Stimulated activated CD8-positive, alpha-beta memory T cell treated with anti-CD3 and anti-CD28 coated beads, Interleukin-2, amount 100 ng/mL, for 48 hours (primary cell): ENCODE data around the gene MFAP3L.

ENCODE experiments used
- DNase-seq, 2 donors: peaks; one replicate each; pipeline ENCODE4 v3.0.0-alpha.2; 2020; ENCODE audit warnings: low read depth in 2 of 2

Gene MFAP3L

DNA sequence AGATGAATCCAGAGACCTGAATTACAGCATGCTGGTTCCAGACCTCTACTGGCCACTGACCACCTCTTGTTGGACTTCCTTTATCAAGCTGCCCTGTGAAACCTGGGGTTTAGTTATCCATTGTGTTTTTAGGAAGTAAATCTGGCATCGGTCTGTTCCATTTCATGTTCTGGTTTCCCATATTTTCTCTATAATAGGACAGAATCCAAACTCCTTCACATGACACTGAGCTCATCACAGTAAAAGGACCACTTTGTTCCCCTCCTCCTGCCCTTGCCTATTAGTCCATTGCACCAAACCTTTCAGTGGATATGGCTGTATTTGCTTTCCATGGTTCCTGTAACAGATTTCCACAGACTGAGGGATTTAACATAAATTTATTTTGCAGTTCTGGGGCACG lies 4.0 kb downstream of the MFAP3L start:
- no peak for DNase-seq

DNA sequence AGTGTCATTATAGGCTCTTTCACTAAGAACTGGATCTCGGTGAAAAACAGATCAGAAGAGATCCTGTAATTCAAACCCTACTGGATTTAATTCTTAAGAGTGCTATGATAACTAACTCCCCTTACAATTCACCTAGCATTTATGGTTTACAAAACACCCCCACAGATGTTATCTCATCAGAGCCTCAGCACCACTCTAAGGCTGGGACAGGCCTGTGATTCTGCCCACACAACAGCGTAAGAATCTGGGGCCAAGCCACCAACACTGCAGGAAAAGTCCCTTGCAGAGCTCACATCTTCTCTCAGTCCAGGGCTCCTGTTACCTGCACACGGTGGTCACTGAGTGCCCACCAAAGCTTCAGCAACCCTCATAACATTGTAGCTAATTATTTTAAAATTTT lies 8.9 kb downstream of the MFAP3L start:
- DNase-seq: no peak

DNA sequence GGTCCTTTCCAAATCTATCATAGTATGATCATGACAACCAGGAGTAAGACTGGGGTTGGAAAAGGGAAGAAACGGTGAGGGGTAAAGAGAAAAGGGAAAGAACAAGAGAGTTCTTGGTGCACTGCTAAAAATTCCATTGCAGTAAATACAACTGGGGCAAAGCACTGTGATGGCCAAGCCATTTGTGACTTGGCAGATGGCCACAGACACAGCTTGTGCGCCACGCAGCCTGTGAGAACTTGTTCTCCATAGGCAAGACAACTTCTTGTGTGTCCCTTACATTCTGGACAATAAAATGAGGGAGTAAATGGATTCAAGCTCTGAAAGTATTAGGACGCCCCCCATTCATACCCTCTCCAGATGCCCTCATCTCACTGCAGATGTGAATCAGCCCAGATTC lies 10.9 kb downstream of the MFAP3L start:
- DNase-seq: no peak

DNA sequence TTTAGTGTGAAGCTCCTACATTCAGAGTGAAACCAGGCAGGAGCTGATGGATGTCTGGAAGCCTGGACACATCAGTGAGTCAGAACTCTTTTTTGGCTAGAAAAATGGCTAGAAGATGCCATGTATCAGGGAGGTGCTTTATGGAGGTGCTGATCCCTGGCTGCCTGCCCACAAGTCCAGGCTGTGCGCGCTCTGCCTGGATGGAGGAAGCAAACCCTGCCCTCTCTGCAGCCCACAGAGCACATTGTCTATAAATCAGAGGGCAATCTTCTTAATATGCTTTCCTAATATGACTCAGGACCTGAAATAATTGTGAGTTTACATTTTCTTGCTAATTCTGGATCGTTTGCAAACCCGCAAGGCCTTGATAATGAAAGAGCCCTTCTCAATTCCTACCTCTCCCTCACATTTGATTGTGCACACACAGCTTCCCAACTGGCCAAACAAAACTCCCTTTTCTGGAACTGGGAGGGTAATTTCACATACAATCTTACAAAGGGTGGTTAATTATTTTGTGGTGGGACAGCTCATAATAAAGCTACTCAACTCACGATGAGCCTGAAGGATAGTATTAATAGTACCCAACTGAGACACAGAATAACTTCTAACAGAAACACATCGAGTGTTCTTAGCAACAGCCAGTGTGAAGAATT lies 11.7 kb downstream of the MFAP3L start:
- no peak for DNase-seq

DNA sequence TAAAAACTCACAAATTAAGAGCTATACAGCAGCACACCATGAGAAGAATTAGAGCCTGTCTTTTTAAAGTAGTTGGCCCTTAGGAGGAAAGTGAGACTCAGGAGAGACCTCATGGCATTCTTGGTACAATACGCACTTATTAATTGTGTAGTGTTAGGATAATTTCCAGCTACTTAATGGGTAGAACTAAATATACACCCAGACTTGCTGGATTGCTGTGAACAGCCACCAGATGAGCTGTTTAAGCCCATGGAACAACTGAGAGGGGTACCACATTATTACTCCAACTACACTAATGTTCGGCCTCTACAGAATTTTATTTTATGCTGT lies 13.6 kb downstream of the MFAP3L start:
- no peak for DNase-seq

DNA sequence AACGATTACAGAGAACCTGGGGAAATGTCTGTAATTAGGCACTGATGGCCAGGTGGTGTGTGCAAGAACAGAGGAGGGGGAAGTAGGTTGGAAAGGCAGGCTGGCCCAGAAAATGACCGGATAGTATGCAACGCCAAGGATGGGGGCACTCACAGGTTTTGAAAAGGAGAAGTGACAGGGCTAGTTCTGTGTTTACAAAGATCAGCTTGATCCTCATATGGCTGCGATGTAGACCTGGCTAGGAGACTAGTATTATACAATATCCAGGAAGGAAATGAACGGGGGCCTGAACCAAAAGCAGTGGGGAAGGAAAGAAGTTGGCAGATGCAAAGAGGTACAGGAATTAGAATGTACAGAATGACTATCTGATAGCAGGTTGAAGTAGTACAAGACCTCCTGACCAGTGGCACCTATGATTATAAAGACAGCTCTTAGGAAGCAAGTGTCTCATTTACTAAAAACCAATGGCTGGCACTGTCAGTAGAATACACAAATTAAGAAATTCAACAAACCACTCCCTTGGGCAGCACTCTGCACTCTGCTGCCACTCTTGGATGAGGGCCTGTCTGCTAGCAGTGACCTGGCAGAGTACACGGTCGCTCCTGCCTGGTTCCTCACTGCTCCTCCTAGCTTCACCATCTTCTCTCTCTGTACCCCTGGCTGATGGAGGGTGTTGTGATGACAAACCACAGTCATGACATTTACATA lies 14.1 kb downstream of the MFAP3L start:
- no peak for DNase-seq

DNA sequence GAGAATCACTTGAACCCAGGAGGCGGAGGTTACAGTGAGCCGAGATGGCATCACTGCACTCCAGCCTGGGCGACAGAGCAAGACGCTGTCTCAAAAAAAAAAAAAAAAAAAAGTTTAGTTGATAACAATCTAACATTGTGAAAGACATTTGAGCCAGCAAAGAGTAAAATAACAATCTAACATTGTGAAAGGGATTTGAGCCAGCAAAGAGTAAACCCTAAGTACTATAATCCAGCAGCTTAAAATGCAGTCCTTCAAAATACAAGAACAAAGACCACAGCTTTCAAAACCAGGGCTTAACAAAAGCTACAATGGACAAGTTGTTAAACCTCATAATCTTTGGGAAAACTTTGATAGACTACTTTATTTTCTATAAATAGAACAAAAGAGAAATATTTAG lies 16.9 kb downstream of the MFAP3L start:
- no peak for DNase-seq

DNA sequence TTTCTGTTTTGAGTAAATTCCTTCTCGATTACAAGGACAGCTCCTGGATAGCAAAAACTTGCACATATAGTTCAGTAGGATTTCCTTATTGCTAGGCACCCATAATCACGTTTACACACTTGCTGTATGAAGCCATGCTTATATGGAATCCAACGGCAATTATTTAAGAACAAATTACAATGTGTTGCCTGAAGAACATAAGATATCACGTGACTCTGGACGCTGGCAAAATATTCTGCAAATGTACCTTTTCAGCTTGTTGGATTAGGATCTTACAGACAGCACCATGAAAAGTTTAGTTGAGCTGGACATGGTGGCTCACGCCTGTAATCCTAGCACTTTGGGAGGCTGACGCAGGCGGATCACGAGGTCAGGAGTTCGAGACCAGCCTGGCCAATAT lies 17.4 kb downstream of the MFAP3L start:
- no peak for DNase-seq

DNA sequence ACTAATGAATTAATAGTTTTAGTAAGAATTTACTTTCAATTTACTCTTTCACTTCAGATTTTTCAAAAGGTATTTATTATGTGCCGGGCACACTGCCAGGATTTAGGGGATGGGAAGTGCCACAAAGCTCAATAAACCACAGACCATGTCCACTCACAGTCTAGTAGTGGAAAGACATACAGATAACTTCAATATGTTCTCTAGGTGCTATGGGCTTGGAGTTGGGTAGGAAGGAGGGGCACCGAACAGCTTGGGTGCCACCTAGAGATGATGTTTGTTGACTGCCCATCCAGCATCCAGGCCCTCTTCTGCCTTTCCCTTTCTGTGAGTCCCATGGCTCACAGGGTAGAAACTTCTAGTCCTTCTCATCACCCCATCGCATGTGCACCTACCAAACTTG lies 17.8 kb downstream of the MFAP3L start:
- DNase-seq: no peak

DNA sequence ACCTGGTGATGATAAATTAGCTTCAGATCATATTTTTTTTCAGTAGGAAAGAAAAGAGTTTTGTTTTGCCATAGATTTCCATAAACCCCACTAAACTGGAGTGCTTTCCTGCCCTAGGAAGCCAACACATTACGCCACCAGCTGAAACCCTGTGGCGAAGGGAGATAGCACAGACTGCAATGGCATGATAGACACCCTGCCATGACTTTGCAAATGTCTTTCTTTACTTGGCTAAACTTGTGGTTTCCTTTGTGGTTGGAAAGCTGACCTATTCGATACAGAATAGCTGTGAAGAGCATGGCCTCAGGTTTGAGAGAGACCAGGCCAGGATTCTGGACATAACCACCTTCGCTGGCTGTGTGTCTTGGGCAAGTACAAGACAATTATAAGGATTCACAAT lies 19.1 kb downstream of the MFAP3L start:
- no peak for DNase-seq

DNA sequence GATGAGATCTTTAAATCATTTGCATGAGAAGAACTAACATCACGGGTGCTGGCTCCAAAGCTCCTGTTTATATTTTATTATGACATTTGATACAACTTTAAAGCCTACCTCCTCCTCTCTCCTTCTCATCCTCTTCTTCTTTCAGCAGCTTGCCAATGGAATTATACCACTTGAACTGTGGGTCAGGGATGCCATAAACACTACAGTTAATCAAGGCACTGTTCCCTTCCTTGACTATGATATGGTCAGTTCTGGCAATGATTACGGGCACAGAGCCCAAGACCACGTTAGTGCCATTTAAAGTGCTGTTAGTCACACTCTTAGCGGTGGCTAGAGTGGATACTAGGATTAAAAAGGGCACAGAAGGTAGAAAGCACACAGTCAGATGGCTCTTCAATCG lies 20.7 kb downstream of the MFAP3L start:
- DNase-seq: no peak

DNA sequence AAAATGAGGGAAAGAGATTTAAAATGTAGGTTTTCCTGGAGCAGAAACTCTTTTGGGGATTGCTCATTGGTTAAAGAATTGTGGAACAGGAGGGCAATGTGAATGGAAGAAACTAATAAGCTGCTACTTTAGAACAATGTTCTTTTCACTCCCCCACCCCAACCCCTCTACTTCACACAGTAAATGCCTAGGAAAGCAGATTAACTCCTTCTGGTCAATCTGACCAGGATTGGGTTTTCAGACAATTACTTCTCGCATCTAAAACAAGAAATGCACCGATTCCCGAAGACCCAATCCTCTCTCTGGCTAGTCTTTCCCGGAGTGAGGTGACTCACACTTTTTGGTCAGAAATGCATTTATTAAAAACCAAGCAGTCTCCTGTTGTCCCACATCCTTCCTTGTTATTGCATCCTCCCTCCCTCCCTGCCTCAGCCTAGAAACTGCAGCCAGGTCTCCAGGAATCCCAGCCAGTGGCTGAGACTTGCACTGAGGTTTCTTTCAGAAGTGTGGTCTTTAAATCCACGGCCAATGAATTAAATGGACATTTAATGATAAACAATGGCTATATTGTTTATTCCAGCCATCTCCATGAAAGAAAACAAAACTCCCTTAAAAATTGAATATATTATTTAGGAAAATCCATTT lies 21.4 kb downstream of the MFAP3L start:
- no peak for DNase-seq

DNA sequence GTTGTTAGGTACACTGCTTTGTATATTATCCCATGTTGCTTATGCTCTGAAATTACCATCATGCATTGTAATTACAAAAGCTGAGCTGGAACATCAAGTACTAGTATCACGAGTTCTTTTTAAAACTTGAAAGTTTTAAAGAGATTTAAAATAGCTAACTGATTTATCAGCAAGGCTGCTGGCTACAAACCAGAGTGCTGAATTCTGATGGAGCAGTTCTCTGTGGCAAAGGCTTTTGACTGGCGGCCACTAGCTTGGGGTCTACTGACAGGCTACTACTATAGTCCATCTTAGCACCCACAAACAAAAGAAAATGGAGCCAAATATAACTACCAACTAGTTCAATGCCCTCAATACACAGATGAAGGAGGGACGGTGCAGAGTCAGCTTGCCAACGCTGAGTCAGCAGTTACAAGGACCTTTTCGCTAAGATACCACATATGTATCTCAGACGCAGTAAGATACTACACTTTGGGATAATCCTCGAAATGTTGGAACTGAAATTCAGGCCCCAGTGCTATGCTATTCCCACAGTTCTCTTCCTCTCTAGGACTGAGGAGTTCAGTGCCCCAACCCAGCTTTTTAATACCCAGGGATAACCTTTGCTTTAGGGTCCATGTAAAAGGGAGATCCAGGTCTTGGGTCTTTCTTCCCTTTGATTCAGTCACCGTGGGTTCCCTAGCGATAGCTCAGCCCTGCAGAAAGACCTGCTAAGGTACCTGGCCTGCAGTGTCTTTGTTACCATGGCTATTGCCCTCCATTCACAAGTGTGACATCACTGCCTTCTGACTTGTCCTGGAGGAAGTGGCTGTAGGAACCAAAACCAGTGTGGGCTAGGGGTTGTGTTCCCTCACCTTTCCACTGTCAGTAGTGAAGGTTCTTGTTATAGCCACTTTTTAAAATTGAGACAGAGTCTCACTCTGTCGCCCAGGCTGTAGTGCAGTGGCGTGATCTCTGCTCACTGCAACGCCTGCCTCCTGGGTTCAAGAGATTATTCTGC lies 22.8 kb downstream of the MFAP3L start:
- no peak for DNase-seq

DNA sequence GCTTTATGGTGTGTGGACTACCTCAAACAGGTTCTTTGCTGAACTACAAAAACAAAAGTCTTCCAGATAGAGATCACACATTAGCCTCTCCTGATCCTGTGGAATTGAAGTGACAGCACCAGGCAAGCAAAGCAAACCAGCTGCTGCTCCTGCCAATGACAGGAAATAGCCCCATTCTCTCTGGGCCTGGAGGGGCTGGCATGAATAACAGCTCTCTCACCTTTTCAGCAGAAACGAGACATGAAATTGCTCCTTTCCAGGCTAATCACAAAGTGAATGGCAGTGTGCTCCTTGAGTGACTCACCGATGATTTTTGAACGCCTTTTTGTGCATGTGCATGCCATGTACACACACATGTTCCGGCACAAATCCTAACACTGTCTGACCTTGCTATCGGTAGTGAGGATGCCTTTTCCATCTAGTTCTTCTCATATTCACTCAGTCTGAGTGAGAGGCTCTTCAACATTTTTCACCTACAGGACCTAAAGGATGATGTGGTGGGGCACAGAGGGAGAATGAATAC lies 24.4 kb downstream of the MFAP3L start:
- no peak for DNase-seq

DNA sequence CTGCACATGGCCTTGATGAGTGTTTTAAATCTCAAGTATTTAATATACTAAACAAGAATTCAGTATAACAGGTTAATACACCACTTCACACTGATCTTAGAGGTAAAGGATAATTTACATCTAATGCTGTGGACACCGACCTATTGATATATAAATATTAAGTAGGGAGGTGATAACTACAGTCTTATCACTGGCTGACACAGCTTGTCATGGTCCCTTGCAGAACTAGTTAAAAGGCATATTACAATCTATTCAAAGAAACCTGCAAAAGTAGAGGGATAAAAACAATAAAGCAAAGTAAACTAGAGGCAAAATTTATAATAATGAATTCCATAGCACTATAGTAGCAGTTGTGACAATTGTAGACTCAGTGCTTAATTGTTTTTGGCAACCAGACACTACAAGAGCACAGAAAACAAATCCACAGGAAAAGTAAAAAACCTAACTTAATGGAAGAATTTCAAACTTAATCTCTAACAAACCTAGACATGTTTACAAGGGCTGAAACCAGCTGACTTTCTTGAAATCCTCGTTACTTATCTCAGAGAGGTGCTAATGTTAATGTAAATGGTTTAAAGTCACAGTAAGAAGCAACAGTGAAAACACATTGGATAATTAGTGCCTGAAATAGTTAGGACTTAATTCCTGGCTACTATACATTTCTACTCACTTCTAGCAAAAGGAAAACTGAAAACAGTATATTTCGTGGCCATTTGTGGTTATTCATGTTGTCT lies 25.0 kb downstream of the MFAP3L start:
- DNase-seq: no peak

DNA sequence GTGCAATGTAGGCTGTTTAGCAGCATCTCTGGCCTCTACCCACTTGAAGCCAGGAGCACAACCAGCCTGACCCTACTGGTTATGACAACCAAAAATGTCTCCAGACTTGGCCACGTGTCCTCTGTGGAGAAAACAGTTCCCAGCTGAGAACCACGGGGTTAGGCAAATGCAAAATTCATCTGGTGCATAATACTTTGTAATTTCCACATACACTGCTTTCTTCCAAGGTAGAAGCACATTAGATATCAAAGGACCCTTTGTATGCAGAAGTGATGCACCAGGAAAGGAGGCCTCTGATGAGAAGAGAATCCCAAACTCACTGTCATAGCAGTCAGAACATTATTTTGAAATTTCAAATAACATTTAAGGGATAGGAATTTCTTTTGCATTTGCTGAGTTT lies 26.3 kb downstream of the MFAP3L start:
- DNase-seq: no peak

DNA sequence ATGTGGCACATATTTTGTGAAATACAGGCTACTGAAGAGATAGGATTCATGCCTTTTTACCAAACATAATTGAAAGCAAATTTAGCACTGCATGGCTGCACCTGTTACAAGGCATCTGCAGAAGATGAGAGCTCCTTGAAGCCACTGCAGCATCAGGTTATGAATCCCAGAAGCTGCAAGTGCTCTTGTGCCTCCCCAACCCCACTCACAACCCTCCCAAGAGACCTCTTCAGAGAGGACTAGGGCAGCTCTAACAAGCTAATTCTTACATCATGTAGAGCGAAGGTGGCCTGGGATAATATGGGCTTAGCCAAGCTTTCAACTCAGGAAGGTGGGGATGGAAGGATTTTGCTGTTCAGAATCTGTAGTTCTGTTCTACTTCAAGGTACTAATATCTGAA lies 27.2 kb downstream of the MFAP3L start:
- no peak for DNase-seq

DNA sequence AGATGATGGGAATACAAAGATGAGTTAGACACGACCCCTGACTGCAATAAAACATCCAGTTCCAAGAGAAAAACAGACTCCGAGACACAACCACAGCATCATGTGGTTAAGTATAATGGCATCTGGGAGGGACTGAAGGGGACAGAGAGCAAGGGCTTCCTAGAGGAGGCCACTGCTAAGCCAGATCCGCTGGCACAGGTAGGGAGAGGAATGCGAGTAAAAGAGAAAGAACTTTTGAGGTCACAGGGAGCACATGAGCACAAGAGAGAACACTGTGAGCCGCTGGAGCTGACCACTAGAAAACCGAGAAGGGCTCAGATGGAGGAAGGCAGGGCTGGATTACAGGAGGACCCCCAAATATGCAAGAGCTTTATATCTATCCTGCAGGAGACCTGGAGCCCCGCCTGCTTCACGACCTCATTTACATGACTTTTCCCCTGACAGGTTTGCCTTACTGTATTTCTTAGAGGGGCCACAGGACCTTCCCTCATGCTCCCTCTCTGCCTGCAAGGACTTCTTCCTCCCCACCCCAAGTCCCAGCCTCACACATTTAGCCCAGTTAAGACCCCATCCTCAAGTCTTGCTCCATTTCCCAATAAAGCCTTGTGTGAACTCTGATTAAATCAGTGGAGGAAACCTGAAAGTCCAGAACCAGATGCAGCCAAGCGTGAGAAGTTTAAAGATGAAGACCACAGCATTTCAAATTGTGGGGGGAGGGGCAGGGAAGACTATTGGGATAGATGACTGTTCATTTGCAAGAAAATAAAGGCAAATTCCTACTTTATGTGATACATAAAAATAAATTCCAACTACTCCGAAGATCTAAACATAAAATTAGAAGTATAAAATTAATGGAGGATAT lies 29.6 kb downstream of the MFAP3L start:
- DNase-seq: no peak

DNA sequence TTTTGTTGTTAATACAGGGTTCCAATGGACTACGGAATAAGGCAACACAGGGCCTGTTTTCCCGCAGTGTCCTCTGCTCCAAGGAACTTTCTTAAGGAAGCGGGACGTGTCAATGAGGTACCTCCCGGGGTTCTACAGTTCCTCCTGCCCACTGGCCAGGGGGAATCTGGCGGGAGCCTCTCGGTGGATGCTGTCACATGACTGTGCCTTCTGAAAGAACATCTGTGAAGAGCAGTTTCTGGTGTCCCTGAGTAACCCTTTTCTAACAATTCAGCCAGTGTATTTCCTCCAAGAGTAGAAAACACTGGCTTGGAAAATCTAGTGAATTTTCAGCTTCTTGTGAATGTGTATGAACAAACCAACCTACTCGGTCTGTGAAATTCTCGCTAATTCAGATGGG lies 32.7 kb downstream of the MFAP3L start:
- DNase-seq: no peak

DNA sequence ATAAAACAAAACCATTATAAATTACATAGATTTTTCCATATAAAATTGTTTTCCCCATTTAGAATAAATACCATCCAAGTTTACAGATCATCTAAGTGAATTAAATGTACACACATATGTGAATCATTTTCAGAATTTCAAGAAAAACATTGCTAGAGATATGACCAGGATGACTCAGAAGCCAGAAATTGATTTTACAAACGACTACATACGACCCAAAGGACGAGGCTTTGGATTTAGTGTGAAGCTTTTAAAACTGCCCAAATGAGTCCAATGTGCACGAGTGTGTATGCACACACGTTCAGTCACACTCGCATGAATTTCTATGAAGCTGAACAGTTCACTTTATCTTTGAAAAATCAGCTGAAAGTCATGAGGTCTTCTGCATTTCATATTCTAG lies 37.9 kb downstream of the MFAP3L start:
- DNase-seq: no peak
